ENCODE results near the gene RAD51B. TPM values are rescaled to one million over a fixed set of nuclear protein-coding genes. Genes with fewer than 3 reads are reported as not detected.

RAD51B gene
- total RNA-seq, 1 experiment from 2014 or later, result 29.9 TPM

- POLR2A ChIA-PET (ENCODE audit: unreplicated experiment), result interaction anchor here (0.7 kb wide), 1 partner anchor 57 kb away, joined by 4 read pairs; no protein-coding TSS in a partner anchor
- Histone ChIP-seq H3K4me2 (peak overlapping the region; percentile 26; the same call in 1 of the 2 replicates), H3K9me2 (ENCODE audit: insufficient read depth) (no peaks in the 10 kb centered on the region), H4K20me1 (ENCODE audit: insufficient read depth) (no peaks in the 10 kb centered on the region), H3K27ac (peak overlapping the region; percentile 69), H3K79me2 (ENCODE audit: low read depth) (peaks cover 11% of the 10 kb centered on the region; the same call in 1 of the 2 replicates), H3K27me3 (ENCODE audit: insufficient read depth, low read depth) (no peaks in the 10 kb centered on the region), H3K4me1 (replicated peaks; ENCODE audit: insufficient read depth) (peaks cover 52% of the 10 kb centered on the region), H2AFZ (no peak overlapping the region), H3K4me3 (no peak overlapping the region), H3K9me3 (ENCODE audit: insufficient read depth, low read depth) (no peaks in the 10 kb centered on the region; the same call in 1 of the 2 replicates), H3K36me3 (ENCODE audit: low read depth) (peaks cover 78% of the 10 kb centered on the region), H3F3A (ENCODE audit: insufficient read depth, low read depth) (peaks cover 46% of the 10 kb centered on the region)
- TF ChIP-seq EZH2 (IDR thresholded peaks at IDR 0.05; ENCODE audit: low read depth) (no peak), CTCF (conservative IDR thresholded peaks at IDR 0.05) (no peak)
- intact Hi-C loops (cut with micrococcal nuclease; ENCODE audit: unreplicated experiment), result loop anchor here (1.0 kb wide), 1 partner anchor 54 kb away; no protein-coding TSS in a partner anchor
- no peak for DNase-seq
- BruUV-seq (replicated peaks), result no TSS peak
- CTCF ChIA-PET, result no interaction called here
Measured at GRCh38 chr14:68521961-68522509, 702.5 kb downstream of the RAD51B start.

GRCh38 chr14:68522510-68523325, 703.1 kb downstream of the RAD51B start:
- no peak overlapping the region for H3K4me3 ChIP-seq
- POLR2A ChIA-PET (ENCODE audit: unreplicated experiment), result interaction anchor here (0.5 kb wide), 1 partner anchor 268 kb away, joined by 3 read pairs; no protein-coding TSS in a partner anchor
- no TSS peak for BruUV-seq (replicated peaks)
- CTCF ChIA-PET, result no interaction called here
- no peaks in the 10 kb centered on the region for H3K9me2 ChIP-seq (ENCODE audit: insufficient read depth)
- H3K27ac ChIP-seq, result 0 out of 2 replicates have a peak overlapping the region, but pooled peaks have one; percentile 69
- no peaks in the 10 kb centered on the region for H3K27me3 ChIP-seq (ENCODE audit: insufficient read depth, low read depth)
- H3K36me3 ChIP-seq (ENCODE audit: low read depth), result peaks cover 74% of the 10 kb centered on the region
- TF ChIP-seq CTCF (conservative IDR thresholded peaks at IDR 0.05) (no peak), EZH2 (IDR thresholded peaks at IDR 0.05; ENCODE audit: low read depth) (no peak)
- intact Hi-C loops (cut with micrococcal nuclease; ENCODE audit: unreplicated experiment), result no loop called here
- H4K20me1 ChIP-seq (ENCODE audit: insufficient read depth), result no peaks in the 10 kb centered on the region
- H3K4me2 ChIP-seq, result no peak overlapping the region
- DNase-seq, result no peak
- no peaks in the 10 kb centered on the region; the same call in 1 of the 2 replicates for H3K9me3 ChIP-seq (ENCODE audit: insufficient read depth, low read depth)
- peaks cover 7% of the 10 kb centered on the region; the same call in 1 of the 2 replicates for H3K79me2 ChIP-seq (ENCODE audit: low read depth)
- no peak overlapping the region for H2AFZ ChIP-seq
- peaks cover 54% of the 10 kb centered on the region for H3K4me1 ChIP-seq (replicated peaks; ENCODE audit: insufficient read depth)
- peaks cover 53% of the 10 kb centered on the region for H3F3A ChIP-seq (ENCODE audit: insufficient read depth, low read depth)

DNA sequence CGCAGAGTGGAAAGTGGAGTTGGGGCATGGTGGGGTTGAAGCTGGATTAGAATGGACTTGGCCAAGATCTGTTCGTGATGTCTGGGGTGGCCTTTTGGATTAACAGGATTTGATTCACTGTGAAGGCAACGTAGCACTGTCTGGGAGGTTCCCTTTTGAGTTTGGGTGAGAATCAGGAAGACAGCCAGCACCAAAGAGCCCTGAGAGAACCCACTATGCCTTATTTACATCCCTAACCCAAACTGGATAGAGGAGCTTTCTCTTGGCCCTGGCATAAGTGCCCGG, 703.7 kb downstream of the RAD51B start:
- Histone ChIP-seq H3K27me3 (ENCODE audit: insufficient read depth, low read depth) (no peaks in the 10 kb centered on the region), H3K27ac (no peak overlapping the region), H3K4me2 (no peak overlapping the region), H3F3A (ENCODE audit: insufficient read depth, low read depth) (peaks cover 59% of the 10 kb centered on the region), H3K4me1 (replicated peaks; ENCODE audit: insufficient read depth) (peaks cover 59% of the 10 kb centered on the region), H3K79me2 (ENCODE audit: low read depth) (0 out of 2 replicates have a peak, but pooled peaks cover 5% of the 10 kb centered on the region), H3K9me2 (ENCODE audit: insufficient read depth) (no peaks in the 10 kb centered on the region), H3K9me3 (ENCODE audit: insufficient read depth, low read depth) (peaks cover 3% of the 10 kb centered on the region; the same call in 1 of the 2 replicates), H3K4me3 (no peak overlapping the region), H3K36me3 (ENCODE audit: low read depth) (peaks cover 74% of the 10 kb centered on the region), H4K20me1 (ENCODE audit: insufficient read depth) (no peaks in the 10 kb centered on the region), H2AFZ (no peak overlapping the region)
- intact Hi-C loops (cut with micrococcal nuclease; ENCODE audit: unreplicated experiment), result no loop called here
- TF ChIP-seq EZH2 (IDR thresholded peaks at IDR 0.05; ENCODE audit: low read depth) (no peak), CTCF (conservative IDR thresholded peaks at IDR 0.05) (no peak)
- ChIA-PET POLR2A (ENCODE audit: unreplicated experiment) (interaction anchor here (0.5 kb wide), 1 partner anchor 268 kb away, joined by 3 read pairs; no protein-coding TSS in a partner anchor), CTCF (no interaction called here)
- BruUV-seq (replicated peaks), result no TSS peak
- no peak for DNase-seq
